Sigmoid colon (tissue), 4 donors: ENCODE measurements around the gene HDGFL2.

Experiments used
- POLR2AphosphoS5 ChIP-seq, 4 donors: sonication (generic); formaldehyde crosslinking; IDR thresholded peaks; one replicate each; pipeline ENCODE4 v1.6.1; 2017; ENCODE audit warnings: antibody characterized with exemption in 4 of 4
- TF ChIP-seq, protein P1 (sequence below), 4 experiments: fragments of 450-650 bp in 3 of 4; fragments of 200-600 bp in 1 of 4; IDR thresholded peaks; one replicate each; pipeline ENCODE4 v1.5.1; 2016 to 2019; ENCODE audit warnings: antibody characterized with exemption in 4 of 4, mild to moderate bottlenecking in 3 of 4, moderate library complexity in 2 of 4

DNA sequence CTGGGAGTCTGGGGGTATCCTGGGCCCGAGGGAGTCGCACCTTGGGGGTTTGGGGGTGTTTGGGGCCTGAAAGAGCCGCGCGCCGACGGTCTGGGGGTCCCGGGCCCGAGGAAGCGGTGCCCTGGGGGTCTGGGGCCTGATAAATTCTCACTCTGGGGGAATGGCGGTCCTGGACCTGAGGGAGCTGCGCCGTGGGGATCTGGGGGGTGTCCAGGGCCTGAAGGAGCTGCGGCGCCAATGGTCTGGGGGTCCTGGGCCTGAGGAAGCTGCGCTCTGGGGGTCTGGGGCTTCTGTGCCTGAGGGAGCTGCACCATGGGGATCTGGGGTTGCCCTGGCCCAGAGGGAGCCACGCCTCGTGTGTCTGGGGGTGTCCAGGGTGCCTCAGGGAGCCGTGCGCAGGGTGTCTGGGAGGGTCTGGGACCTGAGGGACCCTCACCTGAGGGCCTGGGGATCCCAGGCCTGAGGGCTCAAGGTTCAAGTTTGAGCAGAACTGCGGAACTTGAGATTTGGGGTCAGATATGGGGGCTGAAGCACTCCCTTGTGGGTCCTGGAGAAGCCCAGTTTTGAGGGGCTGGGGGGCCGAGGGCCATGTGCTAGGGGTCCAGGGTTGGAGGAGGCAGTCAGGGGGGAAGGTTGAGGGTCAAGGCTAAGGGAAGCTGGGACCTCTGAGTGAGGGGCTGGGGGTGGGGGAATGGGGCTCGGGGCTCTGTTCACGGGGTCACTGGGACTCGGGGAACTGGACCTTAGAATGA lies 1.1 kb downstream of the HDGFL2 start:
- TF ChIP-seq, protein P1, sequence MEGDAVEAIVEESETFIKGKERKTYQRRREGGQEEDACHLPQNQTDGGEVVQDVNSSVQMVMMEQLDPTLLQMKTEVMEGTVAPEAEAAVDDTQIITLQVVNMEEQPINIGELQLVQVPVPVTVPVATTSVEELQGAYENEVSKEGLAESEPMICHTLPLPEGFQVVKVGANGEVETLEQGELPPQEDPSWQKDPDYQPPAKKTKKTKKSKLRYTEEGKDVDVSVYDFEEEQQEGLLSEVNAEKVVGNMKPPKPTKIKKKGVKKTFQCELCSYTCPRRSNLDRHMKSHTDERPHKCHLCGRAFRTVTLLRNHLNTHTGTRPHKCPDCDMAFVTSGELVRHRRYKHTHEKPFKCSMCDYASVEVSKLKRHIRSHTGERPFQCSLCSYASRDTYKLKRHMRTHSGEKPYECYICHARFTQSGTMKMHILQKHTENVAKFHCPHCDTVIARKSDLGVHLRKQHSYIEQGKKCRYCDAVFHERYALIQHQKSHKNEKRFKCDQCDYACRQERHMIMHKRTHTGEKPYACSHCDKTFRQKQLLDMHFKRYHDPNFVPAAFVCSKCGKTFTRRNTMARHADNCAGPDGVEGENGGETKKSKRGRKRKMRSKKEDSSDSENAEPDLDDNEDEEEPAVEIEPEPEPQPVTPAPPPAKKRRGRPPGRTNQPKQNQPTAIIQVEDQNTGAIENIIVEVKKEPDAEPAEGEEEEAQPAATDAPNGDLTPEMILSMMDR (IDR thresholded peaks at IDR 0.05): no peak
- TF ChIP-seq POLR2AphosphoS5 (IDR thresholded peaks at IDR 0.05): no peak
